K562 (cell line): ENCODE data around the gene B3GLCT. TPM values are rescaled to one million over a fixed set of nuclear protein-coding genes. Genes with fewer than 3 reads are reported as not detected.

Experiments
- CHD1 ChIP-seq: fragments of 200-600 bp; sonication (generic); IDR thresholded peaks from one replicate; pipeline ENCODE4 v1.6.1; 2012; ENCODE audit warnings: mild to moderate bottlenecking, moderate library complexity, low read length, inconsistent platforms
- EWSR1 ChIP-seq: fragments of 450-650 bp; IDR thresholded peaks from 2 replicates; pipeline ENCODE4 v1.6.1; 2018; ENCODE audit warnings: borderline replicate concordance, mild to moderate bottlenecking, low read depth, moderate library complexity; ENCODE audit not compliant: partially characterized antibody
- HNRNPL ChIP-seq: fragments of 200-400 bp; formaldehyde crosslinking; IDR thresholded peaks from 2 replicates; pipeline ENCODE4 v1.6.1; 2017; ENCODE audit warnings: low read depth, mild to moderate bottlenecking, low read length
- MTA3 ChIP-seq: fragments of 450-650 bp; formaldehyde crosslinking; IDR thresholded peaks from 2 replicates; pipeline ENCODE4 v1.6.1; 2017; ENCODE audit warnings: mild to moderate bottlenecking, borderline replicate concordance
- MYBL2 ChIP-seq, 2 experiments: fragments of 450-650 bp in 1 of 2; sonication (generic) in 1 of 2; formaldehyde crosslinking in 1 of 2; IDR thresholded peaks; 2 replicates each; pipeline versions ENCODE4 v1.6.1 to v1.8.1; 2017 to 2022; ENCODE audit warnings: borderline replicate concordance in 1 of 2, inconsistent platforms in 1 of 2, low read depth in 1 of 2, mild to moderate bottlenecking in 1 of 2, missing genetic modification reagents in 1 of 2, moderate library complexity in 1 of 2
- PHF21A ChIP-seq: fragments of 450-650 bp; IDR thresholded peaks from 2 replicates; pipeline ENCODE4 v1.6.1; 2017; ENCODE audit warnings: low read depth, borderline replicate concordance
- POLR2AphosphoS5 ChIP-seq: IDR thresholded peaks from 2 replicates; pipeline ENCODE4 v1.6.1; 2011; ENCODE audit warnings: mild to moderate bottlenecking, low read depth, low read length, moderate library complexity; ENCODE audit not compliant: control insufficient read depth, insufficient read depth
- POLR2B ChIP-seq: fragments of 450-650 bp; IDR thresholded peaks from 2 replicates; pipeline ENCODE4 v1.6.1; 2018; ENCODE audit warnings: low read depth; ENCODE audit not compliant: partially characterized antibody
- POU5F1 ChIP-seq: fragments of 150-350 bp; IDR thresholded peaks from 2 replicates; pipeline ENCODE4 v1.6.1; 2014; ENCODE audit warnings: borderline replicate concordance, low read length, low read depth, mild to moderate bottlenecking; ENCODE audit not compliant: partially characterized antibody
- RAD21 ChIP-seq, 2 experiments: fragments of 250-450 bp in 1 of 2; fragments of 450-650 bp in 1 of 2; sonication (Bioruptor Pico) in 1 of 2; formaldehyde crosslinking in 1 of 2; IDR thresholded peaks in 1 of 2; conservative IDR thresholded peaks in 1 of 2; 2 replicates each; pipeline versions ENCODE4 v1.4.0 to v1.8.0; 2020 to 2022; ENCODE audit warnings: mild to moderate bottlenecking in 2 of 2, moderate library complexity in 1 of 2
- ZNF146 ChIP-seq: IDR thresholded peaks from one replicate; pipeline ENCODE4 v1.6.1; 2018; ENCODE audit warnings: missing compliant biosample characterization; ENCODE audit not compliant: unreplicated experiment
- ZNF224 ChIP-seq: sonication (generic); formaldehyde crosslinking; IDR thresholded peaks from 2 replicates; pipeline ENCODE4 v1.8.0; 2022; ENCODE audit warnings: mild to moderate bottlenecking, missing genetic modification reagents
- ZNF239 ChIP-seq: fragments of 250-450 bp; sonication (Bioruptor Pico); IDR thresholded peaks from 2 replicates; pipeline ENCODE4 v1.4.0; 2020; ENCODE audit warnings: mild to moderate bottlenecking
- ZNF408 ChIP-seq: fragments of 250-450 bp; sonication (Bioruptor Pico); IDR thresholded peaks from 2 replicates; pipeline ENCODE4 v1.4.0; 2020; ENCODE audit warnings: low read depth, mild to moderate bottlenecking, moderate library complexity
- ZNF76 ChIP-seq: fragments of 250-450 bp; sonication (Bioruptor Pico); IDR thresholded peaks from 2 replicates; pipeline ENCODE4 v1.4.0; 2020; ENCODE audit warnings: mild to moderate bottlenecking, moderate library complexity, borderline replicate concordance
- polyA plus RNA-seq, 8 experiments: library from polyadenylated mRNA; depleted of rRNA in 4 of 8; stranded (reverse) in 5 of 8; unstranded in 3 of 8; fragments of >200 nt; fragmentation: Nextera tagmentation in 2 of 8; fragmentation: Illumina TruSeq in 1 of 8; extraction: Ambion mirVana in 2 of 8; extraction: Trizol in 1 of 8; gene quantifications; 2 replicates each; pipeline versions ENCODE4 v1.2.1 to v1.2.3, GENCODE V29; 2011 to 2014; ENCODE audit warnings: inconsistent platforms in 1 of 8, missing spikeins in 1 of 8
- total RNA-seq, 7 experiments: library from RNA; depleted of rRNA in 6 of 7; stranded (reverse); fragments of >200 nt in 6 of 7; fragmentation: Illumina TruSeq in 2 of 7; extraction: Trizol in 2 of 7; gene quantifications; 2 replicates each; pipeline versions ENCODE4 v1.2.1 to v1.2.3, GENCODE V29; 2011 to 2021; ENCODE audit warnings: low replicate concordance in 1 of 7
- TF ChIP-seq, protein P1 (sequence below): fragments of 450-650 bp; formaldehyde crosslinking; conservative IDR thresholded peaks from 2 replicates; pipeline ENCODE4 v1.4.0; 2022; ENCODE audit warnings: mild to moderate bottlenecking, missing genetic modification characterization
- TF ChIP-seq, protein P2 (sequence below): fragments of 200-800 bp; sonication (Bioruptor generic); IDR thresholded peaks from 2 replicates; pipeline ENCODE4 v1.6.1; 2017; ENCODE audit warnings: missing genetic modification characterization, missing compliant biosample characterization
- TF ChIP-seq, protein P3 (sequence below), 2 experiments: fragments of 450-650 bp in 1 of 2; sonication (generic) in 1 of 2; formaldehyde crosslinking in 1 of 2; IDR thresholded peaks in 1 of 2; conservative IDR thresholded peaks in 1 of 2; 2 replicates each; pipeline versions ENCODE4 v1.6.1 to v1.8.1; 2016 to 2023; ENCODE audit warnings: mild to moderate bottlenecking in 2 of 2, moderate library complexity in 2 of 2, inconsistent platforms in 1 of 2, missing genetic modification reagents in 1 of 2
- TF ChIP-seq, protein P4 (sequence below): sonication (generic); formaldehyde crosslinking; IDR thresholded peaks from 2 replicates; pipeline ENCODE4 v1.4.0; 2020; ENCODE audit warnings: mild to moderate bottlenecking, missing genetic modification reagents

Gene B3GLCT
- total and polyA plus RNA-seq, 9 of the 15 experiments (the other 6 are each of a cell fraction or from before 2014, with no cell fraction given), result 1.1 to 5.1 (median 2.9) TPM

DNA sequence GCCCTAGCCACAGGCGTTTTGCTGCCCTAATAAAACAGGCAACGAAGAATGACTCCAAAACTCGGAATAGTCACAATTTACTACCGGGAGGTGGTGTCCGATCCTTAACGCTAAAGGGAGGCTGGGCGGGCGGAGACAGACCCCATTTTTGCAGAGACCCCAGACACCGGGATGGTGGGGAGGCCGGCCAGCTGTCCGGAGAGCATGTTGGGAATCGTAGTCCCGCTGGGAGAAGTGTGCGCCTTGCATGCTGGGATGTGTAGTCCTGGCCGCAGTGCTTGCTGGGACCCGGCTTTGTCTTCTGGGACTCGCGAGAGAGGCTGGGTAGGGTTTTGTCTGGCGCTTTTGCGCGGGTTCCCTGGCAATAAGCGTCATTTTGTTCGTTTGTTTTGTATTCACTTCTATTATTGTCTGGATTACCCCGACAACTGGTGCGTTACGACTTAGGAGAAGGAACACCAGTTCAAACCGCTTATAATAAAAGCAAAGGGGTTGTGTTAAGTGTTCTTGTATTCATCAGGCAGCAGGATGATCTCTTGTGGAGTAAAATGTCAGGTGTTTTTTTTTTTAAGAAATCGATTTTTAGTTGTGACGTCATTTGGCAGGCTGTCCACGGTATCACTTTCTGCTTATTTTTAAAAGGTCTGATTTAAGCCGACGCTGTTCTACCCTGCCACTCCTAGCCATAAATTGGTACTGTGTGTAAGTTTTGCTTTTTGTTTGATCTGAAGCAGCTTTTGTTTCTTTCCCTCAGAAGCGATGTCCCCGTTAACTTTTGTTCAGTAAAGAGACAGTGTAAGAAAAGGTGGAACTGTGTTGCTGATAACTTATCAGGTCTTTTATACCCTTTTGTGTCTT, 37.4 kb upstream of the B3GLCT start (continued):
- 0 out of 2 replicates have a peak, but pooled peaks have one; percentile 29 for TF ChIP-seq POLR2AphosphoS5
- no peak for TF ChIP-seq ZNF146 (CRISPR knock-in tag)
- no peak for TF ChIP-seq ZNF224
- TF ChIP-seq RAD21 (CRISPR knock-in tag; conservative IDR thresholded peaks at IDR 0.05 in 1 of 2, IDR thresholded peaks at IDR 0.05 in 1 of 2), result no peak
- no peak for TF ChIP-seq ZNF239 (CRISPR knock-in tag)
- TF ChIP-seq, protein P1, sequence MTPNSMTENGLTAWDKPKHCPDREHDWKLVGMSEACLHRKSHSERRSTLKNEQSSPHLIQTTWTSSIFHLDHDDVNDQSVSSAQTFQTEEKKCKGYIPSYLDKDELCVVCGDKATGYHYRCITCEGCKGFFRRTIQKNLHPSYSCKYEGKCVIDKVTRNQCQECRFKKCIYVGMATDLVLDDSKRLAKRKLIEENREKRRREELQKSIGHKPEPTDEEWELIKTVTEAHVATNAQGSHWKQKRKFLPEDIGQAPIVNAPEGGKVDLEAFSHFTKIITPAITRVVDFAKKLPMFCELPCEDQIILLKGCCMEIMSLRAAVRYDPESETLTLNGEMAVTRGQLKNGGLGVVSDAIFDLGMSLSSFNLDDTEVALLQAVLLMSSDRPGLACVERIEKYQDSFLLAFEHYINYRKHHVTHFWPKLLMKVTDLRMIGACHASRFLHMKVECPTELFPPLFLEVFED (CRISPR knock-in tag), result no peak
- TF ChIP-seq PHF21A, result no peak
- TF ChIP-seq ZNF76 (CRISPR knock-in tag), result no peak
- TF ChIP-seq, protein P2, sequence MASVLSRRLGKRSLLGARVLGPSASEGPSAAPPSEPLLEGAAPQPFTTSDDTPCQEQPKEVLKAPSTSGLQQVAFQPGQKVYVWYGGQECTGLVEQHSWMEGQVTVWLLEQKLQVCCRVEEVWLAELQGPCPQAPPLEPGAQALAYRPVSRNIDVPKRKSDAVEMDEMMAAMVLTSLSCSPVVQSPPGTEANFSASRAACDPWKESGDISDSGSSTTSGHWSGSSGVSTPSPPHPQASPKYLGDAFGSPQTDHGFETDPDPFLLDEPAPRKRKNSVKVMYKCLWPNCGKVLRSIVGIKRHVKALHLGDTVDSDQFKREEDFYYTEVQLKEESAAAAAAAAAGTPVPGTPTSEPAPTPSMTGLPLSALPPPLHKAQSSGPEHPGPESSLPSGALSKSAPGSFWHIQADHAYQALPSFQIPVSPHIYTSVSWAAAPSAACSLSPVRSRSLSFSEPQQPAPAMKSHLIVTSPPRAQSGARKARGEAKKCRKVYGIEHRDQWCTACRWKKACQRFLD (CRISPR knock-in tag), result peak; percentile 94
- TF ChIP-seq EWSR1, result no peak
- peak; percentile 58 for TF ChIP-seq POLR2B
- TF ChIP-seq MTA3, result no peak
- TF ChIP-seq MYBL2 (IDR thresholded peaks at IDR 0.05; ENCODE audit: low read depth), result no peak
- TF ChIP-seq MYBL2 (CRISPR knock-in tag; IDR thresholded peaks at IDR 0.05; ENCODE audit: borderline replicate concordance), result no peak
- TF ChIP-seq, protein P3, sequence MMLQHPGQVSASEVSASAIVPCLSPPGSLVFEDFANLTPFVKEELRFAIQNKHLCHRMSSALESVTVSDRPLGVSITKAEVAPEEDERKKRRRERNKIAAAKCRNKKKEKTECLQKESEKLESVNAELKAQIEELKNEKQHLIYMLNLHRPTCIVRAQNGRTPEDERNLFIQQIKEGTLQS (IDR thresholded peaks at IDR 0.05), result peak; percentile 84
- TF ChIP-seq, protein P3 (CRISPR knock-in tag; conservative IDR thresholded peaks at IDR 0.05), result no peak
- no peak for TF ChIP-seq ZNF408 (CRISPR knock-in tag)
- TF ChIP-seq, protein P4, sequence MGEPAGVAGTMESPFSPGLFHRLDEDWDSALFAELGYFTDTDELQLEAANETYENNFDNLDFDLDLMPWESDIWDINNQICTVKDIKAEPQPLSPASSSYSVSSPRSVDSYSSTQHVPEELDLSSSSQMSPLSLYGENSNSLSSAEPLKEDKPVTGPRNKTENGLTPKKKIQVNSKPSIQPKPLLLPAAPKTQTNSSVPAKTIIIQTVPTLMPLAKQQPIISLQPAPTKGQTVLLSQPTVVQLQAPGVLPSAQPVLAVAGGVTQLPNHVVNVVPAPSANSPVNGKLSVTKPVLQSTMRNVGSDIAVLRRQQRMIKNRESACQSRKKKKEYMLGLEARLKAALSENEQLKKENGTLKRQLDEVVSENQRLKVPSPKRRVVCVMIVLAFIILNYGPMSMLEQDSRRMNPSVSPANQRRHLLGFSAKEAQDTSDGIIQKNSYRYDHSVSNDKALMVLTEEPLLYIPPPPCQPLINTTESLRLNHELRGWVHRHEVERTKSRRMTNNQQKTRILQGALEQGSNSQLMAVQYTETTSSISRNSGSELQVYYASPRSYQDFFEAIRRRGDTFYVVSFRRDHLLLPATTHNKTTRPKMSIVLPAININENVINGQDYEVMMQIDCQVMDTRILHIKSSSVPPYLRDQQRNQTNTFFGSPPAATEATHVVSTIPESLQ (CRISPR knock-in tag), result no peak
- TF ChIP-seq HNRNPL, result no peak
- no peak for TF ChIP-seq POU5F1
- no peak for TF ChIP-seq CHD1
